GM12892 (cell line): Measurements from ENCODE around the gene DHRS1.

Source experiments
- POLR2A ChIP-seq: IDR thresholded peaks from 2 replicates; pipeline ENCODE4 v1.6.1; 2011; ENCODE audit warnings: low read depth, low read length, control low read depth
- POLR2AphosphoS5 ChIP-seq: IDR thresholded peaks from 2 replicates; pipeline ENCODE4 v1.6.1; 2011; ENCODE audit warnings: low read depth, low read length, control low read depth
- TAF1 ChIP-seq: IDR thresholded peaks from 2 replicates; pipeline ENCODE4 v1.6.1; 2011; ENCODE audit warnings: low read depth, mild to moderate bottlenecking, control low read depth, low read length, borderline replicate concordance

- TF ChIP-seq TAF1 (no peak), POLR2AphosphoS5 (peak; percentile 29; the same call in 1 of the 2 replicates), POLR2A (no peak)
Observed at GRCh38 chr14:24308342-24309124, 9.0 kb upstream of the DHRS1 start.
